Endothelial cell of umbilical vein (primary cell): ENCODE data around the gene SSH2. TPM values are rescaled to one million over a fixed set of nuclear protein-coding genes. Genes with fewer than 3 reads are reported as not detected.

Experiments used
- BruUV-seq: library from RNA; stranded (reverse); fragments of 400-500 nt; replicated peaks from 2 replicates; lab custom pipeline; 2021; lab: Mats Ljungman, UMichigan
- CTCF ChIA-PET: fragments of 300-600, 350-600 bp; sonication (Branson Sonifier 250); formaldehyde crosslinking; loops from one replicate; lab custom pipeline; 2021; ENCODE audit warnings: antibody characterized with exemption, inconsistent platforms; lab: Charles Lee
- POLR2A ChIA-PET: fragments of 300-600, 350-600 bp; sonication (Branson Sonifier 250); formaldehyde crosslinking; loops from one replicate; lab custom pipeline; 2021; ENCODE audit warnings: antibody characterized with exemption, inconsistent platforms; lab: Charles Lee
- DNase-seq: peaks from one replicate; pipeline ENCODE4 v3.0.0-alpha.2; 2011; ENCODE audit warnings: low read depth, low spot score
- FAIRE-seq: peaks from 2 replicates; lab custom pipeline; 2011; peaks lifted over from hg19 to GRCh38; lab: Jason Lieb, UNC
- H2AFZ ChIP-seq: 2 replicates; pipeline ENCODE4 v1.6.0; 2012; ENCODE audit warnings: low read depth, low read length, control low read depth, inconsistent platforms
- H3K27ac ChIP-seq: 2 replicates; pipeline ENCODE4 v1.5.1; 2011; ENCODE audit warnings: low read depth, mild to moderate bottlenecking, control low read depth, low read length, moderate library complexity; ENCODE audit not compliant: insufficient read depth
- H3K27me3 ChIP-seq, 2 experiments: 2 replicates each; pipeline versions ENCODE4 v1.6.0 to v1.6.1; 2011; ENCODE audit warnings: low read length in 2 of 2, mixed read lengths in 1 of 2; ENCODE audit not compliant: control insufficient read depth in 2 of 2, insufficient read depth in 2 of 2
- H3K36me3 ChIP-seq, 2 experiments: 2 replicates in 1 of 2; 3 replicates in 1 of 2; pipeline ENCODE4 v1.5.1; 2011; ENCODE audit warnings: low read length in 2 of 2, mild to moderate bottlenecking in 1 of 2, moderate library complexity in 1 of 2; ENCODE audit not compliant: control insufficient read depth in 2 of 2, insufficient read depth in 2 of 2; ENCODE audit errors: extremely low read depth in 1 of 2
- H3K4me1 ChIP-seq: 3 replicates; pipeline ENCODE4 v1.5.1; 2011; ENCODE audit warnings: mild to moderate bottlenecking, low read length; ENCODE audit not compliant: control insufficient read depth, insufficient read depth; ENCODE audit errors: extremely low read depth
- H3K4me2 ChIP-seq: 2 replicates; pipeline ENCODE4 v1.6.1; 2011; ENCODE audit warnings: low read length, control low read depth, mixed read lengths; ENCODE audit not compliant: insufficient read depth
- H3K4me3 ChIP-seq, 3 experiments: fragments of 200-600 bp in 1 of 3; sonication (generic), shearing (Covaris generic) in 1 of 3; replicated peaks in 1 of 3; 2 replicates each; pipeline ENCODE4 v1.5.1; 2011 to 2016; ENCODE audit warnings: control low read depth in 3 of 3, low read length in 3 of 3, mild to moderate bottlenecking in 2 of 3, inconsistent platforms in 1 of 3, low read depth in 1 of 3, moderate library complexity in 1 of 3; ENCODE audit not compliant: insufficient read depth in 1 of 3
- H3K79me2 ChIP-seq: 2 replicates; pipeline ENCODE4 v1.6.0; 2012; ENCODE audit warnings: low read length, inconsistent platforms; ENCODE audit not compliant: control insufficient read depth, insufficient read depth
- H3K9ac ChIP-seq: replicated peaks from 2 replicates; pipeline ENCODE3; 2011; ENCODE audit warnings: low read length, control low read depth; ENCODE audit not compliant: insufficient read depth; ENCODE audit errors: extremely low read depth
- H3K9me1 ChIP-seq: replicated peaks from 3 replicates; pipeline ENCODE4 v1.6.0; 2011; ENCODE audit warnings: mild to moderate bottlenecking, low read length; ENCODE audit not compliant: control insufficient read depth, insufficient read depth; ENCODE audit errors: extremely low read depth
- H3K9me3 ChIP-seq: replicated peaks from 2 replicates; pipeline ENCODE4 v1.5.1; 2012; ENCODE audit warnings: low read length, inconsistent platforms; ENCODE audit not compliant: control insufficient read depth, insufficient read depth
- H4K20me1 ChIP-seq: replicated peaks from 2 replicates; pipeline ENCODE3; 2011; ENCODE audit warnings: mild to moderate bottlenecking, low read length; ENCODE audit not compliant: control insufficient read depth, insufficient read depth; ENCODE audit errors: extremely low read depth
- EZH2 ChIP-seq: IDR thresholded peaks from 2 replicates; pipeline ENCODE4 v1.6.1; 2012; ENCODE audit warnings: borderline replicate concordance, low read depth, mild to moderate bottlenecking, moderate library complexity, low read length, inconsistent platforms; ENCODE audit not compliant: severe bottlenecking
- FOS ChIP-seq: IDR thresholded peaks from 2 replicates; pipeline ENCODE4 v1.6.1; 2011; ENCODE audit warnings: mild to moderate bottlenecking, low read length, moderate library complexity, borderline replicate concordance; ENCODE audit not compliant: insufficient read depth
- GATA2 ChIP-seq: IDR thresholded peaks from 2 replicates; pipeline ENCODE4 v1.7.0; 2011; ENCODE audit warnings: low read depth, mild to moderate bottlenecking, moderate library complexity, mixed read lengths, low read length; ENCODE audit not compliant: insufficient read length, insufficient read depth
- JUN ChIP-seq: IDR thresholded peaks from 2 replicates; pipeline ENCODE4 v1.6.1; 2011; ENCODE audit warnings: borderline replicate concordance, low read depth; ENCODE audit not compliant: insufficient read length, insufficient read depth
- MAX ChIP-seq: IDR thresholded peaks from 2 replicates; pipeline ENCODE4 v1.6.1; 2011; ENCODE audit not compliant: insufficient read depth, insufficient read length
- MYC ChIP-seq: IDR thresholded peaks from one replicate; pipeline ENCODE4 v1.6.1; 2011; ENCODE audit warnings: mild to moderate bottlenecking, low read depth, low read length
- POLR2A ChIP-seq: IDR thresholded peaks from 2 replicates; pipeline ENCODE4 v1.6.1; 2012; ENCODE audit warnings: low read depth, mild to moderate bottlenecking, control low read depth, low read length
- POLR2AphosphoS5 ChIP-seq: IDR thresholded peaks from 2 replicates; pipeline ENCODE4 v1.6.1; 2012; ENCODE audit warnings: low read depth, mild to moderate bottlenecking, control low read depth, low read length, moderate library complexity; ENCODE audit not compliant: insufficient read depth
- dilution Hi-C: fragments of 300-500 bp; cut with MboI; formaldehyde crosslinking; loops from one replicate; pipeline ENCODE4 v1.15.0; 2019; ENCODE audit warnings: low sequenced_read_pairs; ENCODE audit not compliant: extremely low pct_ligation_motif_present
- intact Hi-C: fragments of 100-400 bp; cut with micrococcal nuclease; formaldehyde crosslinking; loops from one replicate; pipeline ENCODE4 v1.10.0; 2022
- polyA plus RNA-seq, 4 experiments: library from polyadenylated mRNA; depleted of rRNA in 3 of 4; stranded (reverse) in 3 of 4; unstranded in 1 of 4; fragments of >200 nt; gene quantifications; 2 replicates each; pipeline versions ENCODE4 v1.2.1 to v1.2.3, GENCODE V29; 2011 to 2012; ENCODE audit warnings: missing spikeins in 1 of 4
- total RNA-seq: library from RNA; stranded (reverse); gene quantifications from 2 replicates; pipeline ENCODE4 v1.2.3, GENCODE V29; 2021
- TF ChIP-seq, protein P1 (sequence below), 2 donors: IDR thresholded peaks; 1 replicate in 1 of 2; 2 replicates in 1 of 2; pipeline ENCODE4 v1.5.1; 2011; ENCODE audit warnings: low read length in 2 of 2, mild to moderate bottlenecking in 2 of 2, moderate library complexity in 2 of 2, control low read depth in 1 of 2, inconsistent platforms in 1 of 2, low read depth in 1 of 2; ENCODE audit not compliant: insufficient read depth in 1 of 2; ENCODE audit errors: extremely low read depth in 1 of 2

Gene SSH2
- total and polyA plus RNA-seq, 2 donors (not counting 3 experiments of a cell fraction or from before 2014, with no cell fraction given) = 24.6 to 60.9 TPM

DNA sequence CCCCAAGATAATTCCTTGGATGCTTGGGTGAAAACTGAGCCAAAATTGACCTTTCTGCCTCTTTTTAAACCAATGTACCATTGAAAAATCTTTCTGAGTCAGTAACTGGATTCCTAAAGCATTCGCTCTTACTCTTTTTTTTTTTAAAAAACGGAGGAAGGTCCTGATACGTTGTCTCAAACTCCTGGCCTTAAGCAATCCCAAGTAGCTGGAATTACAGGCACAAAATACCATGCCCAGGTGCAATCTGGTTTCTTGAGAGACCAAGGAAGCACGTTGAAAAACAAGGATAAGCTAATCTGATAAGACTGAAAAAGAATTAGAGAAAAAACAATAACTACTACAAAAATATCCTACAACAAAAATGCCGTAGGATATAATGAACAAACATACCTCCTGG is 136.5 kb downstream of the SSH2 start:
- H3K9me3 ChIP-seq = no peaks in the 10 kb centered on the region
- no peak overlapping the region for H3K4me2 ChIP-seq
- no peak for FAIRE-seq
- no peaks in the 10 kb centered on the region for H3K4me1 ChIP-seq
- DNase-seq = no peak
- H3K27ac ChIP-seq = no peak overlapping the region
- POLR2A ChIA-PET = no interaction called here
- no peaks in the 10 kb centered on the region for H3K79me2 ChIP-seq
- no TSS peak for BruUV-seq
- CTCF ChIA-PET = interaction anchor here (1.2 to 1.5 kb wide), 2 partner anchors 14 kb away, joined by 3 read pairs; no protein-coding TSS in a partner anchor
- H3K36me3 ChIP-seq = no peaks in the 10 kb centered on the region
- no peak overlapping the region for H3K4me3 ChIP-seq
- dilution Hi-C loops = no loop called here
- H3K9ac ChIP-seq = no peak overlapping the region
- no peaks in the 10 kb centered on the region for H3K27me3 ChIP-seq
- H2AFZ ChIP-seq = no peak overlapping the region
- intact Hi-C loops = no loop called here
- H3K9me1 ChIP-seq = no peaks in the 10 kb centered on the region
- no peak for TF ChIP-seq GATA2
- TF ChIP-seq FOS = no peak
- no peak for TF ChIP-seq EZH2
- TF ChIP-seq, protein P1, sequence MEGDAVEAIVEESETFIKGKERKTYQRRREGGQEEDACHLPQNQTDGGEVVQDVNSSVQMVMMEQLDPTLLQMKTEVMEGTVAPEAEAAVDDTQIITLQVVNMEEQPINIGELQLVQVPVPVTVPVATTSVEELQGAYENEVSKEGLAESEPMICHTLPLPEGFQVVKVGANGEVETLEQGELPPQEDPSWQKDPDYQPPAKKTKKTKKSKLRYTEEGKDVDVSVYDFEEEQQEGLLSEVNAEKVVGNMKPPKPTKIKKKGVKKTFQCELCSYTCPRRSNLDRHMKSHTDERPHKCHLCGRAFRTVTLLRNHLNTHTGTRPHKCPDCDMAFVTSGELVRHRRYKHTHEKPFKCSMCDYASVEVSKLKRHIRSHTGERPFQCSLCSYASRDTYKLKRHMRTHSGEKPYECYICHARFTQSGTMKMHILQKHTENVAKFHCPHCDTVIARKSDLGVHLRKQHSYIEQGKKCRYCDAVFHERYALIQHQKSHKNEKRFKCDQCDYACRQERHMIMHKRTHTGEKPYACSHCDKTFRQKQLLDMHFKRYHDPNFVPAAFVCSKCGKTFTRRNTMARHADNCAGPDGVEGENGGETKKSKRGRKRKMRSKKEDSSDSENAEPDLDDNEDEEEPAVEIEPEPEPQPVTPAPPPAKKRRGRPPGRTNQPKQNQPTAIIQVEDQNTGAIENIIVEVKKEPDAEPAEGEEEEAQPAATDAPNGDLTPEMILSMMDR (IDR thresholded peaks at IDR 0.05; ENCODE audit: extremely low read depth in 1 of 2, insufficient read depth in 1 of 2, low read depth in 1 of 2, low read length in 2 of 2) = no peak
- no peak for TF ChIP-seq MAX
- TF ChIP-seq POLR2AphosphoS5 = no peak
- no peak for TF ChIP-seq MYC
- no peak for TF ChIP-seq JUN
- no peak for TF ChIP-seq POLR2A
- H4K20me1 ChIP-seq = no peaks in the 10 kb centered on the region
